ENCODE results near the gene VWC2.

The VWC2 gene

DNA sequence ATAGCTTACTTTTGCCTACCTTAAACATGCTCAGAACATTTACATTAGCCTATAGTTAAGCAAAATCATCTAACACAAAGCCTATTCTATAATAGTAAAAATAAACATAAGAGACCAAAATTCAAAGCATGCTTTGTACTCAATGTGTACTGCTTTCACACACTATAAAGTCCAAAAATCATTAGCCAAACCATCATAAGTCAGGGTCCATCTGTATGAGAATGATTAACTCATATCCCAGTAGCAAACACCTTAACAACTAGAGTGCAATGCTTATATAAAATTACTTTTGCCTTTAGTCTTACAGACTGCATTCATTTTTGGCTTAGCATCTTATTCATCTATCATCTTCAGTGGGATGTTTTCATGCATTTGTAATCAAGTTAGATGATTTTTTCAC, 49.4 kb upstream of the VWC2 start (continued):
- TF ChIP-seq ZSCAN30 (tag by site-specific recombination; IDR thresholded peaks at IDR 0.05) (no peak), ZNF211 (tag by site-specific recombination; IDR thresholded peaks at IDR 0.05; ENCODE audit: low read depth) (no peak), ZNF785 (tag by site-specific recombination; IDR thresholded peaks at IDR 0.05) (no peak), ZBTB1 (tag by site-specific recombination; IDR thresholded peaks at IDR 0.05) (no peak), ZNF138 (tag by site-specific recombination; IDR thresholded peaks at IDR 0.05; ENCODE audit: borderline replicate concordance) (no peak)
- TF ChIP-seq, protein P1, sequence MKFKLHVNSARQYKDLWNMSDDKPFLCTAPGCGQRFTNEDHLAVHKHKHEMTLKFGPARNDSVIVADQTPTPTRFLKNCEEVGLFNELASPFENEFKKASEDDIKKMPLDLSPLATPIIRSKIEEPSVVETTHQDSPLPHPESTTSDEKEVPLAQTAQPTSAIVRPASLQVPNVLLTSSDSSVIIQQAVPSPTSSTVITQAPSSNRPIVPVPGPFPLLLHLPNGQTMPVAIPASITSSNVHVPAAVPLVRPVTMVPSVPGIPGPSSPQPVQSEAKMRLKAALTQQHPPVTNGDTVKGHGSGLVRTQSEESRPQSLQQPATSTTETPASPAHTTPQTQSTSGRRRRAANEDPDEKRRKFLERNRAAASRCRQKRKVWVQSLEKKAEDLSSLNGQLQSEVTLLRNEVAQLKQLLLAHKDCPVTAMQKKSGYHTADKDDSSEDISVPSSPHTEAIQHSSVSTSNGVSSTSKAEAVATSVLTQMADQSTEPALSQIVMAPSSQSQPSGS (tag by site-specific recombination; IDR thresholded peaks at IDR 0.05; ENCODE audit: low read depth): no peak
- TF ChIP-seq, protein P2, sequence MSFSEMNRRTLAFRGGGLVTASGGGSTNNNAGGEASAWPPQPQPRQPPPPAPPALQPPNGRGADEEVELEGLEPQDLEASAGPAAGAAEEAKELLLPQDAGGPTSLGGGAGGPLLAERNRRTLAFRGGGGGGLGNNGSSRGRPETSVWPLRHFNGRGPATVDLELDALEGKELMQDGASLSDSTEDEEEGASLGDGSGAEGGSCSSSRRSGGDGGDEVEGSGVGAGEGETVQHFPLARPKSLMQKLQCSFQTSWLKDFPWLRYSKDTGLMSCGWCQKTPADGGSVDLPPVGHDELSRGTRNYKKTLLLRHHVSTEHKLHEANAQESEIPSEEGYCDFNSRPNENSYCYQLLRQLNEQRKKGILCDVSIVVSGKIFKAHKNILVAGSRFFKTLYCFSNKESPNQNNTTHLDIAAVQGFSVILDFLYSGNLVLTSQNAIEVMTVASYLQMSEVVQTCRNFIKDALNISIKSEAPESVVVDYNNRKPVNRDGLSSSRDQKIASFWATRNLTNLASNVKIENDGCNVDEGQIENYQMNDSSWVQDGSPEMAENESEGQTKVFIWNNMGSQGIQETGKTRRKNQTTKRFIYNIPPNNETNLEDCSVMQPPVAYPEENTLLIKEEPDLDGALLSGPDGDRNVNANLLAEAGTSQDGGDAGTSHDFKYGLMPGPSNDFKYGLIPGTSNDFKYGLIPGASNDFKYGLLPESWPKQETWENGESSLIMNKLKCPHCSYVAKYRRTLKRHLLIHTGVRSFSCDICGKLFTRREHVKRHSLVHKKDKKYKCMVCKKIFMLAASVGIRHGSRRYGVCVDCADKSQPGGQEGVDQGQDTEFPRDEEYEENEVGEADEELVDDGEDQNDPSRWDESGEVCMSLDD (tag by site-specific recombination; IDR thresholded peaks at IDR 0.05): no peak
- TF ChIP-seq, protein P3, sequence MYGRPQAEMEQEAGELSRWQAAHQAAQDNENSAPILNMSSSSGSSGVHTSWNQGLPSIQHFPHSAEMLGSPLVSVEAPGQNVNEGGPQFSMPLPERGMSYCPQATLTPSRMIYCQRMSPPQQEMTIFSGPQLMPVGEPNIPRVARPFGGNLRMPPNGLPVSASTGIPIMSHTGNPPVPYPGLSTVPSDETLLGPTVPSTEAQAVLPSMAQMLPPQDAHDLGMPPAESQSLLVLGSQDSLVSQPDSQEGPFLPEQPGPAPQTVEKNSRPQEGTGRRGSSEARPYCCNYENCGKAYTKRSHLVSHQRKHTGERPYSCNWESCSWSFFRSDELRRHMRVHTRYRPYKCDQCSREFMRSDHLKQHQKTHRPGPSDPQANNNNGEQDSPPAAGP (tag by site-specific recombination; IDR thresholded peaks at IDR 0.05): no peak

DNA sequence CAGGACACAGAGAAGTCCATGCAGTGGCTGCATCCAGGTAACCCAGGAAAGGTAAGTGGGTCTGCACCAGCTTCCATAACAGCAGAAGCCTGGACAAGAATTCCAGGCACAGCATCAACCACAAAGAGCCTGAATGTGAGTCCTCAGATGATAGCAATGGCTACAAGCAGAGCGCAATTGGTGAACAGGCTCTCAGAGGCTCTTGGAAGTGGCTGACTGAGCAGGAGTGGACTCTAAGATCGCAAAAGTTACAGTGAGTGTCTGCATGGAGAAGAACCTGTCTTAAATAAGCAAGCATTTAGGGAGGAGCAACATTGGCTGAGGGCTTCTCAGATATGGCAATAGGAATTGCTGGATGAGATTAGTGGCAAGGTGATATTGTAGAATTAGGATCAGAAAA, 41.6 kb upstream of the VWC2 start:
- Histone ChIP-seq H3K4me1 (ENCODE audit: control insufficient read depth, insufficient read depth, low read length) (no peaks in the 10 kb centered on the region), H3K4me3 (ENCODE audit: low read depth, low read length) (no peak overlapping the region), H3K36me3 (ENCODE audit: control insufficient read depth in 2 of 2, insufficient read depth in 1 of 2, low read length in 2 of 2) (no peaks in the 10 kb centered on the region), H3K27ac (ENCODE audit: extremely low read depth, low read depth, low read length) (no peak overlapping the region), H3K9me3 (ENCODE audit: control insufficient read depth, insufficient read depth, low read depth, low read length) (no peaks in the 10 kb centered on the region)
- ChIA-PET CTCF (no interaction called here), POLR2A (no interaction called here)
- TF ChIP-seq ZNF664 (tag by site-specific recombination; IDR thresholded peaks at IDR 0.05) (no peak), KLF7 (tag by site-specific recombination; IDR thresholded peaks at IDR 0.05; ENCODE audit: borderline replicate concordance) (no peak), BCL11B (tag by site-specific recombination; IDR thresholded peaks at IDR 0.05; ENCODE audit: low read depth) (no peak), KLF8 (tag by site-specific recombination; IDR thresholded peaks at IDR 0.05) (no peak), ZNF624 (tag by site-specific recombination; IDR thresholded peaks at IDR 0.05) (no peak), ZNF341 (tag by site-specific recombination; IDR thresholded peaks at IDR 0.05; ENCODE audit: low read depth) (no peak), KLF9 (tag by site-specific recombination; IDR thresholded peaks at IDR 0.05; ENCODE audit: low read depth) (no peak), MEIS1 (CRISPR knock-in tag; IDR thresholded peaks at IDR 0.05; ENCODE audit: borderline replicate concordance) (no peak), ZSCAN16 (tag by site-specific recombination; IDR thresholded peaks at IDR 0.05) (no peak)
- TF ChIP-seq, protein P4, sequence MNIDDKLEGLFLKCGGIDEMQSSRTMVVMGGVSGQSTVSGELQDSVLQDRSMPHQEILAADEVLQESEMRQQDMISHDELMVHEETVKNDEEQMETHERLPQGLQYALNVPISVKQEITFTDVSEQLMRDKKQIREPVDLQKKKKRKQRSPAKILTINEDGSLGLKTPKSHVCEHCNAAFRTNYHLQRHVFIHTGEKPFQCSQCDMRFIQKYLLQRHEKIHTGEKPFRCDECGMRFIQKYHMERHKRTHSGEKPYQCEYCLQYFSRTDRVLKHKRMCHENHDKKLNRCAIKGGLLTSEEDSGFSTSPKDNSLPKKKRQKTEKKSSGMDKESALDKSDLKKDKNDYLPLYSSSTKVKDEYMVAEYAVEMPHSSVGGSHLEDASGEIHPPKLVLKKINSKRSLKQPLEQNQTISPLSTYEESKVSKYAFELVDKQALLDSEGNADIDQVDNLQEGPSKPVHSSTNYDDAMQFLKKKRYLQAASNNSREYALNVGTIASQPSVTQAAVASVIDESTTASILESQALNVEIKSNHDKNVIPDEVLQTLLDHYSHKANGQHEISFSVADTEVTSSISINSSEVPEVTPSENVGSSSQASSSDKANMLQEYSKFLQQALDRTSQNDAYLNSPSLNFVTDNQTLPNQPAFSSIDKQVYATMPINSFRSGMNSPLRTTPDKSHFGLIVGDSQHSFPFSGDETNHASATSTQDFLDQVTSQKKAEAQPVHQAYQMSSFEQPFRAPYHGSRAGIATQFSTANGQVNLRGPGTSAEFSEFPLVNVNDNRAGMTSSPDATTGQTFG (tag by site-specific recombination; IDR thresholded peaks at IDR 0.05; ENCODE audit: borderline replicate concordance): no peak
- TF ChIP-seq, protein P5, sequence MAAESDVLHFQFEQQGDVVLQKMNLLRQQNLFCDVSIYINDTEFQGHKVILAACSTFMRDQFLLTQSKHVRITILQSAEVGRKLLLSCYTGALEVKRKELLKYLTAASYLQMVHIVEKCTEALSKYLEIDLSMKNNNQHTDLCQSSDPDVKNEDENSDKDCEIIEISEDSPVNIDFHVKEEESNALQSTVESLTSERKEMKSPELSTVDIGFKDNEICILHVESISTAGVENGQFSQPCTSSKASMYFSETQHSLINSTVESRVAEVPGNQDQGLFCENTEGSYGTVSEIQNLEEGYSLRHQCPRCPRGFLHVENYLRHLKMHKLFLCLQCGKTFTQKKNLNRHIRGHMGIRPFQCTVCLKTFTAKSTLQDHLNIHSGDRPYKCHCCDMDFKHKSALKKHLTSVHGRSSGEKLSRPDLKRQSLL (tag by site-specific recombination; IDR thresholded peaks at IDR 0.05): no peak
- TF ChIP-seq, protein P2 (tag by site-specific recombination; IDR thresholded peaks at IDR 0.05): no peak

Measured in HEK293 (cell line).